Progenitor cell of endocrine pancreas (in vitro differentiated cells): ENCODE measurements around the gene ADARB1. TPM values are rescaled to one million over a fixed set of nuclear protein-coding genes. Genes with fewer than 3 reads are reported as not detected.

Source experiments
- DNase-seq: peaks from one replicate; pipeline ENCODE4 v3.0.0; 2021; ENCODE audit warnings: low spot score; ENCODE audit not compliant: unreplicated experiment
- H3K27ac Mint-ChIP-seq: 2 replicates; pipeline ENCODE4 v1.8.0; 2021; ENCODE audit warnings: mild to moderate bottlenecking, moderate library complexity, mixed read lengths
- H3K27me3 Mint-ChIP-seq: 2 replicates; pipeline ENCODE4 v1.8.0; 2021; ENCODE audit warnings: mixed read lengths
- H3K36me3 Mint-ChIP-seq: 2 replicates; pipeline ENCODE4 v1.8.0; 2022; ENCODE audit warnings: mixed read lengths; ENCODE audit not compliant: insufficient read depth
- H3K4me1 Mint-ChIP-seq: 2 replicates; pipeline ENCODE4 v1.8.0; 2021; ENCODE audit warnings: low read depth, mixed read lengths
- H3K4me3 Mint-ChIP-seq: 2 replicates; pipeline ENCODE4 v1.8.0; 2021; ENCODE audit warnings: low read depth, mild to moderate bottlenecking, moderate library complexity, mixed read lengths
- H3K9me3 Mint-ChIP-seq: 2 replicates; pipeline ENCODE4 v1.8.0; 2021; ENCODE audit warnings: low read depth, mixed read lengths
- total RNA-seq: library from RNA; stranded (reverse); gene quantifications from 2 replicates; pipeline ENCODE4 v1.2.1, GENCODE V29; 2021
- TF ChIP-seq, protein P1 (sequence below): fragments of 200-600 bp; sonication (generic); IDR thresholded peaks from one replicate; pipeline ENCODE4 v1.5.0; 2021; ENCODE audit warnings: antibody characterized with exemption, mild to moderate bottlenecking; ENCODE audit not compliant: unreplicated experiment

ADARB1 gene
- total RNA-seq, 1 donor from 2014 or later: 19.1 TPM

DNA sequence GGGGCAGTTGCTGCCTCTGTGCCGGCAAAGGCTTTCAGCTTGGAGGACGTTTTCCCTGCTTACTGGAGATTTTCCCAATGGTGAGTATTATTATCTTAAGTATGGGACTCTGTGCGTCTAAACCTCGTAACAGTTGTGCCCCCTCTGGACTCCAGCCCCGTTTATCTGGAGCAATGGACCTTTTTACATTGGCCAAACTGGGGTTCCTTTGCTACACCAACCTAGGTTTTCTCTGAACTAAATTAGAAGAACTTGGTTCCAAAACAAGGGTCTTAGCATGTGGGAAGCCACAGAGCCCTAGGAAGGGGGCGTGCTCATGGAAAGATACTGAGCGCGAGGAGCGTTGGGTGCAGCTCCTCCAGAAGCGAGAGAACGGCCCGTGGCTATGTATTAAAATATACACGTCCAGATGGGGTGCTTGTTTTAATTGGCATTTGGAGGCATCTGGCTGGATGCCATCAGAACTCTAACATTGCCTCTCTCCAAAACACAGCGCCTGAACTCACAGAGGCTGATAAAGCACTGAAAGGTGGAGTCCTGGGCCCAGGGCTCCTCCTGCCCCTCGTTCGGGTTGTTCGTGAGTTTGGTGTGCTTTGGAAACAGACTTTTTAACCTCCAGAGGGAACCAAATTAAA is 184.9 kb downstream of the ADARB1 start:
- no peak overlapping the region for H3K27ac Mint-ChIP-seq

DNA sequence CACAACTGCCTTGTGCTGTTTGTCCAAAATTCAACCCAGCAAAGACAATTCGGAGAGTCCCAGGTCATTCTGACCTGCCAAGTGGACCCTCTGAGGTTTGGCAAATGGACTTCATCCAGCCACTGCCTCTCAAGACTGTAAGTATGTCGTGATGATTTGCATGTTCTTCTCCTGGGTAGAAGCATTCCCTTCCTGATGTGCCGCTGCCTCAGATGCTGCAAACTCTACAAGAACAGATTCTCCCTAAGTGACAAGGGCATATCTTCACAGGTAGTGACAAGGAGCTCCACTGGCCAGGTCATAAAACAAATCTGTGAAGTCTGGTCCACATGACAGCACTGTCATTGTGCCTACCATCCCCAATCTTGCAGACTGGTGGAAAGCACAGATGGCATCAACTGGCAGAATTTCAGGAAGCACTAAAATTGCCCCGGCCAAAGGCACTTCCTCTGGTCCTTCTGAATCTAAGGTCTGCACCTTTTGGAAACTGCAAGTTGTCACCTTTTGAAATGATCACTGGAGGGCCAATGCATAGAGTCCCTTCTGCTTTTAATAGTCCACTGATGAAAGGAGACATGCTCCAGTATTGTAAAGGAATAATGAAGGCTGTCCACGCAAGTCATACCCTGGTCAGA is 185.9 kb downstream of the ADARB1 start:
- Mint-ChIP-seq H3K9me3 (no peaks in the 10 kb centered on the region), H3K27ac (no peak overlapping the region), H3K4me1 (no peaks in the 10 kb centered on the region), H3K4me3 (no peak overlapping the region), H3K36me3 (peaks cover 13% of the 10 kb centered on the region), H3K27me3 (no peaks in the 10 kb centered on the region)
- TF ChIP-seq, protein P1, sequence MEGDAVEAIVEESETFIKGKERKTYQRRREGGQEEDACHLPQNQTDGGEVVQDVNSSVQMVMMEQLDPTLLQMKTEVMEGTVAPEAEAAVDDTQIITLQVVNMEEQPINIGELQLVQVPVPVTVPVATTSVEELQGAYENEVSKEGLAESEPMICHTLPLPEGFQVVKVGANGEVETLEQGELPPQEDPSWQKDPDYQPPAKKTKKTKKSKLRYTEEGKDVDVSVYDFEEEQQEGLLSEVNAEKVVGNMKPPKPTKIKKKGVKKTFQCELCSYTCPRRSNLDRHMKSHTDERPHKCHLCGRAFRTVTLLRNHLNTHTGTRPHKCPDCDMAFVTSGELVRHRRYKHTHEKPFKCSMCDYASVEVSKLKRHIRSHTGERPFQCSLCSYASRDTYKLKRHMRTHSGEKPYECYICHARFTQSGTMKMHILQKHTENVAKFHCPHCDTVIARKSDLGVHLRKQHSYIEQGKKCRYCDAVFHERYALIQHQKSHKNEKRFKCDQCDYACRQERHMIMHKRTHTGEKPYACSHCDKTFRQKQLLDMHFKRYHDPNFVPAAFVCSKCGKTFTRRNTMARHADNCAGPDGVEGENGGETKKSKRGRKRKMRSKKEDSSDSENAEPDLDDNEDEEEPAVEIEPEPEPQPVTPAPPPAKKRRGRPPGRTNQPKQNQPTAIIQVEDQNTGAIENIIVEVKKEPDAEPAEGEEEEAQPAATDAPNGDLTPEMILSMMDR: no peak
- DNase-seq: no peak

More for the DNA sequence above, 184.9 kb downstream of the ADARB1 start:
- Mint-ChIP-seq H3K36me3 (peaks cover 11% of the 10 kb centered on the region), H3K9me3 (no peaks in the 10 kb centered on the region), H3K27me3 (peaks cover 6% of the 10 kb centered on the region), H3K4me3 (no peak overlapping the region), H3K4me1 (no peaks in the 10 kb centered on the region)
- no peak for DNase-seq
- TF ChIP-seq, protein P1: no peak

DNA sequence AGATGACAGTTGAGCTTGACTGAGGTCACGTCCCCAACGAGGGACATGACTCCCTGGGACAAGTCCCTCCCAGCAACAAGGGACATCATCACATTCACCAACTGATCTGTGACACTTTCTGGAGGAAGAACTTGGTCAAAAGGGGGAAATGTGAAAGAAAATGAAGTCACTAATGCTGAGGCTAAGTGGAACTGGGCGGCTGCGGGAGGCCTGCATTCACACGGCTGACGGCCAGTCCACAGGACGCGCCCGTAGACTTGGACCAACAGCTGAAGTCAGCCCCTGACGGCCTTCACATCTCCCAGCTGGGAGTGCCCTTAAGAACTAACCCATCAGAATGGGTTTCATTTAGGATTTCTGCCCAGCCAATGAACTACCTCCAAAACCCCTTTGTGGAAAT is 186.7 kb downstream of the ADARB1 start:
- H3K9me3 Mint-ChIP-seq: no peaks in the 10 kb centered on the region
- no peaks in the 10 kb centered on the region for H3K4me1 Mint-ChIP-seq
- no peak overlapping the region for H3K4me3 Mint-ChIP-seq
- H3K27me3 Mint-ChIP-seq: no peaks in the 10 kb centered on the region
- peaks cover 18% of the 10 kb centered on the region for H3K36me3 Mint-ChIP-seq
- no peak overlapping the region for H3K27ac Mint-ChIP-seq
- no peak for DNase-seq
- TF ChIP-seq, protein P1: no peak

DNA sequence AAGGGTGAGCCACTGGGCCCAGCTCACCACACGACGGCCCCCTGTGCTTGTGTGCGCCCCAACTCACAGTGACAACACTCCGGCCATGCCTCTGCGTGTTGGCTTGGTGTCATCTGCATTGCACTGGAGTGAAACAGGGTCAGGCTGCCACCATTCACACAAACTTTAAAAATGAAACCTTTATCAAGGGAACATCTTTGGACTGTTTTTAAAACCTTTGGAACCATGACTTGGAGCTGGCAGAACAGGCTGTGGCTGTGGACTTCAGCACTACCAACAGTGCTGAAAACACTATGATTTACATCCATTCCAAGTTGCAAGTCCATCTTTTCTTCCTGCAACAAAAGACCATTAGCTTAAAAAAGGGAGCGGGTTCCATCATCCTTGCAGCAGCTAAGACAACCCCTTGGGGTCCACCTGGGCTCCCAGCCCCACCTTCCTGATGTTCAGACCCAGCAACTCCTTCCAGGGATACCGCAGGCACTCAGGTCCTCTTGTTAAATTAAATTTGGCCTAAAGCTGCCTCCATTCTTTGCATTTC is 187.7 kb downstream of the ADARB1 start:
- H3K27ac Mint-ChIP-seq: no peak overlapping the region
- H3K9me3 Mint-ChIP-seq: no peaks in the 10 kb centered on the region
- no peak for DNase-seq
- H3K27me3 Mint-ChIP-seq: no peaks in the 10 kb centered on the region
- H3K36me3 Mint-ChIP-seq: peaks cover 23% of the 10 kb centered on the region
- H3K4me3 Mint-ChIP-seq: no peak overlapping the region
- no peaks in the 10 kb centered on the region for H3K4me1 Mint-ChIP-seq
- TF ChIP-seq, protein P1: no peak

DNA sequence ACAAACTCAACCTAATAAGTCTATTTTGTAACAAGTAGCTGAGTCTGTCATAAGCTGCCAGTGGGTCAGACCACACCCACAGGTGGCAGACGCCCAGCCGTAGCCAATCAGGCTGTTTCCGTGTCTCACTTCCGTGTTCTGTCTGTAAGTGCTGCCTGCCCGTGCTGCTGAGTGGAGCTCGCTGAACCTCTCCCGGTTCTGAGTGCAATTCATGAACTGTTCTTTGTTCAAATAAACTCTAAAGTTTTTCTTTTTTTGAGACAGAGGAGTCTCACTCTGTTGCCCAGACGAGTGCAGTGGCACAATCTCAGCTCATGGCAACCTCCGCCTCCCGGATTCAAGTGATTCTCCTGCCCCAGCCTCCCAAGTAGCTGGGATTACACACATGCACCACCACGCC is 188.2 kb downstream of the ADARB1 start:
- H3K27ac Mint-ChIP-seq: no peak overlapping the region
- H3K36me3 Mint-ChIP-seq: peaks cover 28% of the 10 kb centered on the region
- H3K4me1 Mint-ChIP-seq: no peaks in the 10 kb centered on the region
- H3K4me3 Mint-ChIP-seq: no peak overlapping the region
- TF ChIP-seq, protein P1: no peak
- H3K9me3 Mint-ChIP-seq: no peaks in the 10 kb centered on the region
- H3K27me3 Mint-ChIP-seq: no peaks in the 10 kb centered on the region
- DNase-seq: no peak
